B cell (primary cell): ENCODE measurements around the gene CEL. TPM values are rescaled to one million over a fixed set of nuclear protein-coding genes. Genes with fewer than 3 reads are reported as not detected.

Experiments
- ATAC-seq: fragments of 200-7000 bp; cut with Tn5 transposase; one replicate; pipeline ENCODE4 v1.10.0; 2021; ENCODE audit warnings: low read depth, mild to moderate bottlenecking, moderate number of reproducible peaks, moderate library complexity
- CTCF ChIA-PET: fragments of 350-600 bp; sonication (Branson Sonifier 250); formaldehyde crosslinking; loops from one replicate; lab custom pipeline; 2021; ENCODE audit warnings: antibody characterized with exemption, inconsistent platforms; lab: Charles Lee
- POLR2A ChIA-PET: fragments of 350-600 bp; sonication (Branson Sonifier 250); formaldehyde crosslinking; loops from one replicate; lab custom pipeline; 2021; ENCODE audit warnings: antibody characterized with exemption; lab: Charles Lee
- DNase-seq: peaks from one replicate; pipeline ENCODE4 v3.0.0; 2013
- H2AFZ ChIP-seq: 2 replicates; pipeline ENCODE4 v1.6.1; 2012; ENCODE audit warnings: mild to moderate bottlenecking, low read depth, low read length; ENCODE audit not compliant: insufficient read depth, poor library complexity, severe bottlenecking
- H3K27ac ChIP-seq, 2 donors: 1 replicate in 1 of 2; 2 replicates in 1 of 2; pipeline ENCODE4 v1.5.1; 2012 to 2013; ENCODE audit warnings: low read length in 2 of 2, mild to moderate bottlenecking in 2 of 2, moderate library complexity in 1 of 2
- H3K27me3 ChIP-seq, 4 experiments: fragments of 200-600 bp in 1 of 4; sonication (generic) in 1 of 4; replicated peaks in 1 of 4; 1 replicate in 2 of 4; 2 replicates in 2 of 4; pipeline versions ENCODE4 v1.6.1 to v1.7.0; 2013 to 2016; ENCODE audit warnings: low read length in 3 of 4, mild to moderate bottlenecking in 2 of 4, mixed read lengths in 1 of 4, moderate library complexity in 1 of 4; ENCODE audit not compliant: insufficient read depth in 4 of 4, control insufficient read depth in 3 of 4; ENCODE audit errors: control extremely low read depth in 1 of 4
- H3K36me3 ChIP-seq, 2 experiments: replicated peaks in 1 of 2; 1 replicate in 1 of 2; 2 replicates in 1 of 2; pipeline versions ENCODE4 v1.6.1 to v1.7.1; 2013; ENCODE audit warnings: low read length in 1 of 2; ENCODE audit not compliant: insufficient read depth in 2 of 2, control insufficient read depth in 1 of 2; ENCODE audit errors: control extremely low read depth in 1 of 2, extremely low read depth in 1 of 2
- H3K4me1 ChIP-seq, 2 donors: fragments of 200-600 bp in 1 of 2; sonication (generic) in 1 of 2; 1 replicate in 1 of 2; 2 replicates in 1 of 2; pipeline versions ENCODE4 v1.5.1 to v1.6.1; 2013 to 2017; ENCODE audit warnings: low read length in 2 of 2; ENCODE audit not compliant: control insufficient read depth in 2 of 2, insufficient read depth in 2 of 2
- H3K4me2 ChIP-seq: replicated peaks from 2 replicates; pipeline ENCODE3; 2012; ENCODE audit warnings: mild to moderate bottlenecking, low read depth, low read length; ENCODE audit not compliant: poor library complexity, severe bottlenecking
- H3K4me3 ChIP-seq, 5 experiments: fragments of 200-600 bp in 1 of 5; sonication (generic) in 1 of 5; 1 replicate in 3 of 5; 2 replicates in 2 of 5; pipeline versions ENCODE4 v1.5.1 to v1.7.0; 2011 to 2016; ENCODE audit warnings: low read length in 4 of 5, mild to moderate bottlenecking in 4 of 5, low read depth in 2 of 5, control low read depth in 1 of 5, moderate library complexity in 1 of 5; ENCODE audit not compliant: insufficient read depth in 1 of 5; ENCODE audit errors: control extremely low read depth in 1 of 5, extremely low read depth in 1 of 5
- H3K79me2 ChIP-seq: fragments of 200-600 bp; sonication (generic); one replicate; pipeline ENCODE4 v1.6.0; 2016; ENCODE audit warnings: low read length; ENCODE audit not compliant: control insufficient read depth, insufficient read depth
- H3K9ac ChIP-seq: fragments of 200-600 bp; sonication (generic); 2 replicates; pipeline ENCODE4 v1.6.1; 2017; ENCODE audit warnings: mild to moderate bottlenecking, low read length, moderate library complexity
- H3K9me3 ChIP-seq, 3 donors: one replicate each; pipeline versions ENCODE4 v1.6.1 to v1.7.1; 2013; ENCODE audit warnings: low read length in 2 of 3; ENCODE audit not compliant: control insufficient read depth in 2 of 3, insufficient read depth in 1 of 3; ENCODE audit errors: control extremely low read depth in 1 of 3
- H4K20me1 ChIP-seq: 2 replicates; pipeline ENCODE4 v1.6.0; 2012; ENCODE audit warnings: mild to moderate bottlenecking, low read length; ENCODE audit not compliant: insufficient read depth, control insufficient read depth, poor library complexity, severe bottlenecking
- H3K27ac Mint-ChIP-seq: one replicate; pipeline ENCODE4 v1.8.0; 2021; ENCODE audit warnings: mixed read lengths
- H3K27me3 Mint-ChIP-seq: one replicate; pipeline ENCODE4 v1.8.0; 2021; ENCODE audit warnings: mixed read lengths
- H3K4me1 Mint-ChIP-seq: one replicate; pipeline ENCODE4 v1.8.0; 2021; ENCODE audit warnings: mixed read lengths
- H3K4me3 Mint-ChIP-seq: one replicate; pipeline ENCODE4 v1.8.0; 2021; ENCODE audit warnings: mixed read lengths
- H3K9me3 Mint-ChIP-seq: one replicate; pipeline ENCODE4 v1.8.0; 2022; ENCODE audit warnings: mixed read lengths; ENCODE audit not compliant: insufficient read depth
- EZH2 ChIP-seq: IDR thresholded peaks from 2 replicates; pipeline ENCODE4 v1.6.1; 2012; ENCODE audit warnings: borderline replicate concordance, low read depth, mild to moderate bottlenecking, moderate library complexity, low read length; ENCODE audit not compliant: insufficient read depth, poor library complexity, severe bottlenecking
- WGBS: methylation state at CpG from one replicate; pipeline ENCODE4 v1.1.5; 2013; ENCODE audit warnings: missing lambda C conversion rate; ENCODE audit not compliant: insufficient coverage; 5-methylcytosine and 5-hydroxymethylcytosine counted together
- intact Hi-C: fragments of 100-400 bp; cut with micrococcal nuclease; formaldehyde crosslinking; loops from one replicate; pipeline ENCODE4 v1.10.0; 2022
- polyA plus RNA-seq: library from polyadenylated mRNA; depleted of rRNA; stranded (reverse); fragments of >200 nt; gene quantifications from 2 replicates; pipeline ENCODE4 v1.2.3, GENCODE V29; 2012
- total RNA-seq, 2 donors: library from RNA; stranded (reverse); fragments of 120-200 nt in 1 of 2; gene quantifications; 1 replicate in 1 of 2; 2 replicates in 1 of 2; pipeline versions ENCODE4 v1.2.3 to v1.2.4, GENCODE V29; 2013 to 2022
- TF ChIP-seq, protein P1 (sequence below): fragments of 200-600 bp; IDR thresholded peaks from one replicate; pipeline ENCODE4 v1.8.0; 2022; ENCODE audit warnings: antibody characterized with exemption, mild to moderate bottlenecking

The CEL gene
- total and polyA plus RNA-seq, 2 donors (not counting 1 experiment from before 2014, with no cell fraction given), result 0.51 to 0.57 TPM

DNA sequence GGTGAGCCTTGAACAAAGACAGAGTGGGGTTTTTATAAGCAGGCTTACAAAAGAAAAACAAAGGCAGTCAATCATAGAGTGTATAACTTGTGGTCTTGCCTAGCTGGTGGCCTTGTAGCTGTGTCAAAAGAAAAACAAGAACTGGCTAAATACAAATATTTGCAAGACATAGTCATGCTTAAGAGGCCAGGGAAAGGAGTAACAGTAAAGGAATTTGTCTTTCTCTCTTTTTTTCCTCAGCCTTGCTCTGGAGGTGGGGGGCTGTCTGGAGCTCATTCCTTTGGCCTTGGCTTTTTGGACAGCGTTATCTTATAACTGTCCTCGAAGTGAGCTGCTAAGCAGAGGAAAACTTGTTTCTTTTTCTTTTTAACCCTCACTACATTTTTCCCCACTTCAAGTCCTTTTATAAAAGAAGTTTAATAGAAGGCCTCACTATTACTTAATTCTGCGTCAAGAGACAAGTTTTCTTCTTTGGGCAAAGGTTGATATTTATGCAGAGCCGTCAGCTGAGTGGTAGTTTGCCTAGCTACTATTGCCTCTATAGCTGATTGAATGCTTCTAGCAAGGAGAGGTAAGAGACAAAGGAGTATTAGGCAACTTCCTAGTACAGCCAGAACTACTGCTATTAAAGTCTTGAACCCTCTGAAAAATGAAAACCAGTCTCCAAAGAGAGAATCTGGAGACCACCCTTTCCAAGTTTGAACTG lies 14.3 kb downstream of the CEL start:
- no CpG with 5 or more reads among the region's 4 CpGs for WGBS
- ChIA-PET CTCF (interaction anchor here (0.7 to 2.0 kb wide), 2 partner anchors 54 to 68 kb away, joined by 3 to 5 read pairs; no protein-coding TSS in a partner anchor), POLR2A (no interaction called here)
- peaks cover 0 to 3% (median 0%) of the 10 kb centered on the region in 4 experiments for H3K27me3 ChIP-seq
- Mint-ChIP-seq H3K9me3 (no peaks in the 10 kb centered on the region), H3K27me3 (peaks cover 7% of the 10 kb centered on the region), H3K27ac (no peak overlapping the region), H3K4me3 (no peak overlapping the region), H3K4me1 (no peaks in the 10 kb centered on the region)
- no peak overlapping the region for H3K4me3 ChIP-seq
- H3K9ac ChIP-seq, result no peak overlapping the region
- intact Hi-C loops, result no loop called here
- H2AFZ ChIP-seq, result no peak overlapping the region
- DNase-seq (no peak), ATAC-seq (no peak)
- no peaks in the 10 kb centered on the region for H3K36me3 ChIP-seq
- H3K79me2 ChIP-seq, result no peaks in the 10 kb centered on the region
- no peaks in the 10 kb centered on the region for H3K9me3 ChIP-seq
- H3K4me2 ChIP-seq, result no peak overlapping the region
- no peaks in the 10 kb centered on the region for H4K20me1 ChIP-seq
- H3K4me1 ChIP-seq, result no peaks in the 10 kb centered on the region
- no peak overlapping the region for H3K27ac ChIP-seq
- TF ChIP-seq, protein P1, sequence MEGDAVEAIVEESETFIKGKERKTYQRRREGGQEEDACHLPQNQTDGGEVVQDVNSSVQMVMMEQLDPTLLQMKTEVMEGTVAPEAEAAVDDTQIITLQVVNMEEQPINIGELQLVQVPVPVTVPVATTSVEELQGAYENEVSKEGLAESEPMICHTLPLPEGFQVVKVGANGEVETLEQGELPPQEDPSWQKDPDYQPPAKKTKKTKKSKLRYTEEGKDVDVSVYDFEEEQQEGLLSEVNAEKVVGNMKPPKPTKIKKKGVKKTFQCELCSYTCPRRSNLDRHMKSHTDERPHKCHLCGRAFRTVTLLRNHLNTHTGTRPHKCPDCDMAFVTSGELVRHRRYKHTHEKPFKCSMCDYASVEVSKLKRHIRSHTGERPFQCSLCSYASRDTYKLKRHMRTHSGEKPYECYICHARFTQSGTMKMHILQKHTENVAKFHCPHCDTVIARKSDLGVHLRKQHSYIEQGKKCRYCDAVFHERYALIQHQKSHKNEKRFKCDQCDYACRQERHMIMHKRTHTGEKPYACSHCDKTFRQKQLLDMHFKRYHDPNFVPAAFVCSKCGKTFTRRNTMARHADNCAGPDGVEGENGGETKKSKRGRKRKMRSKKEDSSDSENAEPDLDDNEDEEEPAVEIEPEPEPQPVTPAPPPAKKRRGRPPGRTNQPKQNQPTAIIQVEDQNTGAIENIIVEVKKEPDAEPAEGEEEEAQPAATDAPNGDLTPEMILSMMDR, result no peak
- TF ChIP-seq EZH2, result no peak

DNA sequence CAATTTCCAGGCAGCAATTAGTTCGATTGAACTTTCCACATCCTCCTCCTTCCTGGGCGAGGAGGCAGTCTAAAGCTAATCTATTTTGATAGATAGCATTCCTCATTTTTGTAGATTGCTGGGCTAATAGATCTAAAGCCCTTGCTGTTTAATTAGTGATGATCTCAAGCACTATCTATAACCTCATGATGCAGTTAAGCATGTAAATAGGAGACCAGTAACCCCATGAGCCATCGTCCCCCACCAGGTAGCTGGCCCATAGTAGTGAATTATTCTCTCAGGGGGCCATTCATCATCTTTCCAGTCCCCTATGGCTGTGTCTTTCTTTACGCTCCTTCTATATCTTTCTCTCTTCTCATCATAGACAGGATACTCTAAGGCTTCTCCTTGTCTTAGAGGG lies 14.9 kb downstream of the CEL start:
- Histone ChIP-seq H3K27ac (no peak overlapping the region), H3K36me3 (no peaks in the 10 kb centered on the region), H3K9me3 (no peaks in the 10 kb centered on the region), H3K4me1 (no peaks in the 10 kb centered on the region), H3K4me2 (no peak overlapping the region), H4K20me1 (no peaks in the 10 kb centered on the region), H3K27me3 (peaks cover 0 to 3% (median 0%) of the 10 kb centered on the region in 4 experiments), H3K4me3 (no peak overlapping the region), H3K79me2 (no peaks in the 10 kb centered on the region), H2AFZ (no peak overlapping the region), H3K9ac (no peak overlapping the region)
- peaks cover 7% of the 10 kb centered on the region for H3K27me3 Mint-ChIP-seq
- H3K9me3 Mint-ChIP-seq, result no peaks in the 10 kb centered on the region
- no peak for TF ChIP-seq EZH2
- TF ChIP-seq, protein P1, result no peak
- no CpG with 5 or more reads among the region's 4 CpGs for WGBS
- CTCF ChIA-PET, result no interaction called here
- no peak overlapping the region for H3K27ac Mint-ChIP-seq
- H3K4me1 Mint-ChIP-seq, result no peaks in the 10 kb centered on the region
- no peak for DNase-seq
- intact Hi-C loops, result no loop called here
- POLR2A ChIA-PET, result no interaction called here
- H3K4me3 Mint-ChIP-seq, result no peak overlapping the region
- no peak for ATAC-seq
